ENCODE data around the gene SFMBT2.

The SFMBT2 gene

DNA sequence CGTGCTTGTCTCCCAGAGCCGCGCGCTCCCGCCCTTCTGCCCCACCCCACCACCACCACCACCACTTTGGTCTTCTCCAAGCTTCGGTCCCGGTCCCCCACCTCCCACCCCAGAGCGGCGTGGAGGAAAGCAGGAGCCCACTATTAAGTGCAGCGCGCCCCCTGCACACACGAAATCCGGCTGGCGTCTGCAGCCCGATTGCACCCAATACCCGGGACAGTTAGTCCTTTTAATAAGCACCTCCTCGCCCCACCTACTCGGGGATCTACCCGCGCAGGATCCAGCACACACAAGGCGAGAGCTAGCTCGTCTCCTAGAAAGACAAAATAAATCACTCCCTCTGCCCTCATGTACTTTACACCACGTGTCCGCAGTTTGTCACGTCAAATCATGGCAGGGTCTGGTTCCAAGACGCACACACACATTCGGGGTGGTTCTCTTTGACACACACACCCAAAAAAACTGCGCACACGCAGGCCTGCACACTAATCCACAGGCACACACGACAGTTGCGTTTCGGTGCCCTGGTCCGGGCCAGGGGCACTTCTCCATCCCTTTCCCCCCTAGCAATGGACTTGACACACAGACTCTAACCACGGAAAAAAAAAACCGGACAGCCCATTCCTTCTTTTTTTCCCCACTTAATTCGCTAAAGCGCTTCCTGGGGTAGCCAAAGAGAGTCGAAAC lies 1.6 kb downstream of the SFMBT2 start:
- DNase-seq: peak in 1 of 2 donors; percentile 23
- Histone ChIP-seq H3K27me3 (ENCODE audit: insufficient read depth, low read length) (peaks cover 11% of the 10 kb centered on the region), H3K79me2 (ENCODE audit: control insufficient read depth, insufficient read depth, low read length, poor library complexity) (peaks cover 8% of the 10 kb centered on the region), H2AFZ (ENCODE audit: insufficient read depth, low read length, poor library complexity) (no peak overlapping the region), H3K79me1 (ENCODE audit: low read length) (peaks cover 12% of the 10 kb centered on the region), H3K18ac (ENCODE audit: low read length) (no peak overlapping the region), H3K23ac (ENCODE audit: low read length) (no peak overlapping the region), H4K12ac (ENCODE audit: low read depth, low read length) (no peak overlapping the region), H3K36me3 (ENCODE audit: control insufficient read depth in 1 of 2, insufficient read depth in 2 of 2, low read length in 2 of 2) (no peaks in the 10 kb centered on the region), H2BK5ac (ENCODE audit: low read depth, low read length, poor library complexity) (no peak overlapping the region), H3K9ac (ENCODE audit: low read length) (no peak overlapping the region), H3K4ac (ENCODE audit: low read depth, low read length) (no peak overlapping the region), H3K4me1 (ENCODE audit: control insufficient read depth in 1 of 2, insufficient read depth in 2 of 2, low read length in 2 of 2) (peaks cover 28 to 35% of the 10 kb centered on the region in 2 experiments), H3K27ac (ENCODE audit: low read depth, low read length) (no peak overlapping the region), H4K91ac (ENCODE audit: low read depth, low read length) (no peak overlapping the region), H4K8ac (ENCODE audit: low read depth, low read length) (no peak overlapping the region), H2BK12ac (ENCODE audit: low read length) (no peak overlapping the region), H3K14ac (ENCODE audit: low read length) (no peak overlapping the region), H3K4me3 (ENCODE audit: low read depth, low read length) (peak overlapping the region; percentile 71), H3K4me2 (ENCODE audit: low read length) (peak overlapping the region; percentile 87), H3K9me3 (ENCODE audit: insufficient read depth, low read depth, low read length) (peaks cover 2% of the 10 kb centered on the region), H2AK5ac (ENCODE audit: low read length) (no peak overlapping the region), H2BK120ac (ENCODE audit: insufficient read depth, low read length, poor library complexity) (no peak overlapping the region)
- no CpG with 5 or more reads among the region's 38 CpGs for WGBS (ENCODE audit: extremely low coverage, insufficient coverage, insufficient read length)

DNA sequence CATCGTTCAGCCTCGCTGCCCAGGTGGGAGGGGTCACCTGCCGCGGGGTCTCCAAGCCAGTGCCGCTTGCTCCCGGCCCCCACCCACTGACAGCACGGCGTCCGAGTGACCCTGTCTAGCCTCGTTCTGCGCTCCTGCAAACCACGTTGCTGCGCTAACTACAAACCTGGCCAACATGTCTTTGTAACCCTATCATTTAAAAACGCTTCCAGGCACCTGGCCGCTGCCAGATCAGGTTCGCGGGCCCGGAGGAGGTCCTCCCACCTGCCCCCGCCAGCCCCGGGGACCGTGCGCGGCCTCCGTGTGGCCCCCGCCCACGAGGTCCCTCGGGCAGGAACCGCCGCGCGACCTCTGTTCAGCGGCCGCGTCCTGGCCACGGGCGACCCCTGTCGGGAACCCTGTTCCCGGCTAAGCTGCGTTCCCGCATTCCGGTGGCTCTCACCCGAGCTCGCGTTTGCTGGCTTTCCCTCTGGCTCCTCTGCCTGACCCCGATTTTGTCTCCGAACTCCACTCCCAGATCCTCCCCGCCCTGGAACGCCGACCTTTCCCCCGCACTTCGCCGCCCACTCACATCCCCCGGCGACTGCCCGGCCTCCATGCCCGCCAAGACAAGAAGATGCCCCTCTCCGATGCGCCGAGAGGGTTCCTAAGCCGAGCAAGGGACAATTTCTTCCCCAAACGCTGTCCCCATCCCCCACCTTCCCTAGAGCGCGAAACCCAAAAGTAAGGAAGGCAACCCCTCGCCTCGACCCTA lies 2.4 kb downstream of the SFMBT2 start:
- Histone ChIP-seq H4K8ac (ENCODE audit: low read depth, low read length) (peak overlapping the region; percentile 72), H3K14ac (ENCODE audit: low read length) (peak overlapping the region; percentile 0), H3K9me3 (ENCODE audit: insufficient read depth, low read depth, low read length) (peaks cover 2% of the 10 kb centered on the region), H4K12ac (ENCODE audit: low read depth, low read length) (no peak overlapping the region), H2AK5ac (ENCODE audit: low read length) (no peak overlapping the region), H3K18ac (ENCODE audit: low read length) (peak overlapping the region; percentile 48), H3K27me3 (ENCODE audit: insufficient read depth, low read length) (peaks cover 11% of the 10 kb centered on the region), H3K79me1 (ENCODE audit: low read length) (peaks cover 12% of the 10 kb centered on the region), H3K4ac (ENCODE audit: low read depth, low read length) (peak overlapping the region; percentile 65), H3K79me2 (ENCODE audit: control insufficient read depth, insufficient read depth, low read length, poor library complexity) (peaks cover 8% of the 10 kb centered on the region), H2BK120ac (ENCODE audit: insufficient read depth, low read length, poor library complexity) (no peak overlapping the region), H3K9ac (ENCODE audit: low read length) (no peak overlapping the region), H3K4me3 (ENCODE audit: low read depth, low read length) (peak overlapping the region; percentile 71), H4K91ac (ENCODE audit: low read depth, low read length) (peak overlapping the region; percentile 63), H2AFZ (ENCODE audit: insufficient read depth, low read length, poor library complexity) (peak overlapping the region; percentile 41), H3K36me3 (ENCODE audit: control insufficient read depth in 1 of 2, insufficient read depth in 2 of 2, low read length in 2 of 2) (no peaks in the 10 kb centered on the region), H3K4me2 (ENCODE audit: low read length) (peak overlapping the region; percentile 87), H3K4me1 (ENCODE audit: control insufficient read depth in 1 of 2, insufficient read depth in 2 of 2, low read length in 2 of 2) (peaks cover 28 to 35% of the 10 kb centered on the region in 2 experiments), H3K27ac (ENCODE audit: low read depth, low read length) (no peak overlapping the region), H2BK12ac (ENCODE audit: low read length) (no peak overlapping the region), H2BK5ac (ENCODE audit: low read depth, low read length, poor library complexity) (no peak overlapping the region), H3K23ac (ENCODE audit: low read length) (no peak overlapping the region)
- WGBS (ENCODE audit: extremely low coverage, insufficient coverage, insufficient read length): no CpG with 5 or more reads among the region's 65 CpGs
- DNase-seq: peak in 1 of 2 donors; percentile 51

GRCh38 chr10:7407368-7408290 lies 3.2 kb downstream of the SFMBT2 start:
- no peak overlapping the region for H3K27ac ChIP-seq (ENCODE audit: low read depth, low read length)
- H4K8ac ChIP-seq (ENCODE audit: low read depth, low read length): peak overlapping the region; percentile 72
- peak overlapping the region; percentile 71 for H3K4me3 ChIP-seq (ENCODE audit: low read depth, low read length)
- H2AK5ac ChIP-seq (ENCODE audit: low read length): no peak overlapping the region
- peak overlapping the region; percentile 67 for H4K12ac ChIP-seq (ENCODE audit: low read depth, low read length)
- H3K9me3 ChIP-seq (ENCODE audit: insufficient read depth, low read depth, low read length): no peaks in the 10 kb centered on the region
- H2BK120ac ChIP-seq (ENCODE audit: insufficient read depth, low read length, poor library complexity): peak overlapping the region; percentile 61
- H3K23ac ChIP-seq (ENCODE audit: low read length): no peak overlapping the region
- WGBS (ENCODE audit: extremely low coverage, insufficient coverage, insufficient read length): no CpG with 5 or more reads among the region's 77 CpGs
- no peak overlapping the region for H2BK5ac ChIP-seq (ENCODE audit: low read depth, low read length, poor library complexity)
- peak overlapping the region; percentile 87 for H3K4me2 ChIP-seq (ENCODE audit: low read length)
- peaks cover 8% of the 10 kb centered on the region for H3K79me2 ChIP-seq (ENCODE audit: control insufficient read depth, insufficient read depth, low read length, poor library complexity)
- peak overlapping the region; percentile 46 for H2BK12ac ChIP-seq (ENCODE audit: low read length)
- peak in 1 of 2 donors; percentile 4 for DNase-seq
- peaks cover 8% of the 10 kb centered on the region for H3K27me3 ChIP-seq (ENCODE audit: insufficient read depth, low read length)
- peak overlapping the region; percentile 65 for H3K4ac ChIP-seq (ENCODE audit: low read depth, low read length)
- peak overlapping the region; percentile 0 for H3K18ac ChIP-seq (ENCODE audit: low read length)
- H3K9ac ChIP-seq (ENCODE audit: low read length): peak overlapping the region; percentile 24
- H3K14ac ChIP-seq (ENCODE audit: low read length): peak overlapping the region; percentile 54
- no peaks in the 10 kb centered on the region for H3K36me3 ChIP-seq (ENCODE audit: control insufficient read depth in 1 of 2, insufficient read depth in 2 of 2, low read length in 2 of 2)
- H2AFZ ChIP-seq (ENCODE audit: insufficient read depth, low read length, poor library complexity): peak overlapping the region; percentile 41
- peaks cover 23 to 31% of the 10 kb centered on the region in 2 experiments for H3K4me1 ChIP-seq (ENCODE audit: control insufficient read depth in 1 of 2, insufficient read depth in 2 of 2, low read length in 2 of 2)
- H4K91ac ChIP-seq (ENCODE audit: low read depth, low read length): peak overlapping the region; percentile 63
- H3K79me1 ChIP-seq (ENCODE audit: low read length): peaks cover 12% of the 10 kb centered on the region

DNA sequence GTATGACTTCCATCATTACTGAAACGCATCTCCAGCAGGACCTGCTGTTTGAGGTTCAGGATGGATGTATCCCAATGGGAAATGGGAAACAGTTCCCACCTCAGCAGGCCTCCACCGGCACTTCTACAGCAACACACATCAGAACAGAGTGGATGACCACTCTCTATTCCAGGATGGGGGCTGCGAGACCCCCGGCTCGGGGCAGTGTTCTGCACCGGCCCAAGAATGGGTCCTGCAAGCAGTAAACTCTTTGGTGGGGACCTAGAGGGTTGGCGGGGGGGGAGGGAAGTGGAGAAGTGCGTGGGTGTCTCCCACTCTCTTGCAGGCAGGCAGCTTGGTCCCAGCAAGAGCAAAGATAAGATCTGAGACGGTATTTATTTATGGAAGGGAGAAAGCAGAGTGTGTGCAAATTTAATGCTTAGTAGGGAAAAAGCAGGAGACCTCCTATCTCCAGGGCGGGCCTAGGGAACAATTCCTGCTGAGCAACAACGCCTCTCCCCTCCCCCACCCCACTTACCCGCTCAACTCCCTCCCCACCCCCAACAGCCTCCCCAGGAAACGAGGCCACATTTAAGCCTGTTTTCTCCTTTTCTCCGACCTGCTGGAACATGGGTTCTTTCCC lies 4.0 kb downstream of the SFMBT2 start:
- peak overlapping the region; percentile 63 for H4K91ac ChIP-seq (ENCODE audit: low read depth, low read length)
- H2BK120ac ChIP-seq (ENCODE audit: insufficient read depth, low read length, poor library complexity): no peak overlapping the region
- no CpG with 5 or more reads among the region's 14 CpGs for WGBS (ENCODE audit: extremely low coverage, insufficient coverage, insufficient read length)
- H3K9ac ChIP-seq (ENCODE audit: low read length): peak overlapping the region; percentile 24
- H3K27ac ChIP-seq (ENCODE audit: low read depth, low read length): no peak overlapping the region
- H4K12ac ChIP-seq (ENCODE audit: low read depth, low read length): no peak overlapping the region
- H3K79me2 ChIP-seq (ENCODE audit: control insufficient read depth, insufficient read depth, low read length, poor library complexity): peaks cover 8% of the 10 kb centered on the region
- H2BK12ac ChIP-seq (ENCODE audit: low read length): no peak overlapping the region
- H3K9me3 ChIP-seq (ENCODE audit: insufficient read depth, low read depth, low read length): no peaks in the 10 kb centered on the region
- H3K4ac ChIP-seq (ENCODE audit: low read depth, low read length): peak overlapping the region; percentile 65
- peak overlapping the region; percentile 72 for H4K8ac ChIP-seq (ENCODE audit: low read depth, low read length)
- H3K18ac ChIP-seq (ENCODE audit: low read length): peak overlapping the region; percentile 0
- H3K14ac ChIP-seq (ENCODE audit: low read length): peak overlapping the region; percentile 54
- H2BK5ac ChIP-seq (ENCODE audit: low read depth, low read length, poor library complexity): no peak overlapping the region
- no peak overlapping the region for H3K4me3 ChIP-seq (ENCODE audit: low read depth, low read length)
- DNase-seq: no peak
- peak overlapping the region; percentile 87 for H3K4me2 ChIP-seq (ENCODE audit: low read length)
- H3K27me3 ChIP-seq (ENCODE audit: insufficient read depth, low read length): peaks cover 3% of the 10 kb centered on the region
- H2AFZ ChIP-seq (ENCODE audit: insufficient read depth, low read length, poor library complexity): peak overlapping the region; percentile 41
- no peak overlapping the region for H2AK5ac ChIP-seq (ENCODE audit: low read length)
- peaks cover 16 to 24% of the 10 kb centered on the region in 2 experiments for H3K4me1 ChIP-seq (ENCODE audit: control insufficient read depth in 1 of 2, insufficient read depth in 2 of 2, low read length in 2 of 2)
- H3K36me3 ChIP-seq (ENCODE audit: control insufficient read depth in 1 of 2, insufficient read depth in 2 of 2, low read length in 2 of 2): no peaks in the 10 kb centered on the region
- no peak overlapping the region for H3K23ac ChIP-seq (ENCODE audit: low read length)
- H3K79me1 ChIP-seq (ENCODE audit: low read length): peaks cover 12% of the 10 kb centered on the region

All from trophoblast cell (in vitro differentiated cells and primary cell).